Uterus (tissue), 4 donors: ENCODE results near the gene DQX1. TPM values are rescaled to one million over a fixed set of nuclear protein-coding genes. Genes with fewer than 3 reads are reported as not detected.

ENCODE experiments used
- DNase-seq, 2 donors: peaks; one replicate each; pipeline ENCODE4 v3.0.0-alpha.2; 2019 to 2020
- H3K27ac ChIP-seq, 2 donors: fragments of 200-600 bp; sonication (generic); 1 replicate in 1 of 2; 2 replicates in 1 of 2; pipeline ENCODE4 v1.5.1; 2016 to 2018
- H3K27me3 ChIP-seq, 2 donors: fragments of 200-600 bp; sonication (generic); one replicate each; pipeline ENCODE4 v1.5.1; 2018 to 2019; ENCODE audit warnings: control low read depth in 1 of 2
- H3K36me3 ChIP-seq, 2 donors: fragments of 200-600 bp; sonication (generic); one replicate each; pipeline ENCODE4 v1.5.1; 2019; ENCODE audit warnings: control low read depth in 1 of 2
- H3K4me1 ChIP-seq, 2 donors: fragments of 200-600 bp; sonication (generic); one replicate each; pipeline ENCODE4 v1.5.1; 2018 to 2019; ENCODE audit warnings: control low read depth in 1 of 2
- H3K4me3 ChIP-seq, 2 donors: fragments of 200-600 bp; sonication (generic); 1 replicate in 1 of 2; 2 replicates in 1 of 2; pipeline ENCODE4 v1.5.1; 2018 to 2019; ENCODE audit warnings: mild to moderate bottlenecking in 1 of 2
- H3K9me3 ChIP-seq, 2 donors: fragments of 200-600 bp; sonication (generic); one replicate each; pipeline ENCODE4 v1.5.1; 2019; ENCODE audit warnings: control low read depth in 1 of 2
- CTCF ChIP-seq, 4 experiments: fragments of 200-600 bp in 2 of 4; fragments of 450-650 bp in 2 of 4; sonication (generic) in 2 of 4; IDR thresholded peaks; one replicate each; pipeline ENCODE4 v1.5.1; 2016 to 2019; ENCODE audit warnings: antibody characterized with exemption in 4 of 4, mild to moderate bottlenecking in 2 of 4, moderate library complexity in 1 of 4
- POLR2A ChIP-seq, 2 donors: fragments of 450-650 bp; IDR thresholded peaks; one replicate each; pipeline ENCODE4 v1.6.1; 2016; ENCODE audit warnings: antibody characterized with exemption in 2 of 2, mild to moderate bottlenecking in 1 of 2, moderate library complexity in 1 of 2
- intact Hi-C: fragments of 100-400 bp; cut with DNase I; formaldehyde crosslinking; loops from one replicate; pipeline ENCODE4 v1.15.1; 2023; ENCODE audit warnings: low total_unique reads
- total RNA-seq, 4 donors: library from RNA; depleted of rRNA in 3 of 4; stranded (reverse); fragments of >200 nt in 3 of 4; gene quantifications; one replicate each; pipeline versions ENCODE4 v1.1.0 to v1.2.4, GENCODE V29; 2014 to 2023
- donor health status: DM: yes; HTN: yes; CAD: no.

Gene DQX1
- total RNA-seq, 4 donors from 2014 or later = not detected

- H3K27me3 ChIP-seq = no peaks in the 10 kb centered on the region
- no peaks in the 10 kb centered on the region for H3K4me1 ChIP-seq
- no peak for TF ChIP-seq POLR2A (IDR thresholded peaks at IDR 0.05)
- TF ChIP-seq CTCF (IDR thresholded peaks at IDR 0.05) = no peak
- no peaks in the 10 kb centered on the region for H3K36me3 ChIP-seq
- no peak for DNase-seq
- intact Hi-C loops = no loop called here
- no peak overlapping the region for H3K4me3 ChIP-seq
- H3K27ac ChIP-seq = no peak overlapping the region
- H3K9me3 ChIP-seq = no peaks in the 10 kb centered on the region
Observed at GRCh38 chr2:74571058-74571457, 45.0 kb upstream of the DQX1 start.

GRCh38 chr2:74569686-74570085, 43.7 kb upstream of the DQX1 start:
- DNase-seq = no peak
- no peaks in the 10 kb centered on the region for H3K27me3 ChIP-seq
- intact Hi-C loops = no loop called here
- H3K9me3 ChIP-seq = no peaks in the 10 kb centered on the region
- TF ChIP-seq CTCF (IDR thresholded peaks at IDR 0.05) (no peak), POLR2A (IDR thresholded peaks at IDR 0.05) (no peak)
- H3K27ac ChIP-seq = no peak overlapping the region
- H3K4me1 ChIP-seq = no peaks in the 10 kb centered on the region
- H3K36me3 ChIP-seq = no peaks in the 10 kb centered on the region
- H3K4me3 ChIP-seq = no peak overlapping the region

GRCh38 chr2:74567881-74568280, 41.9 kb upstream of the DQX1 start:
- H3K27ac ChIP-seq = no peak overlapping the region
- TF ChIP-seq CTCF (IDR thresholded peaks at IDR 0.05) (no peak), POLR2A (IDR thresholded peaks at IDR 0.05) (no peak)
- H3K36me3 ChIP-seq = no peaks in the 10 kb centered on the region
- H3K27me3 ChIP-seq = no peaks in the 10 kb centered on the region
- no peak overlapping the region for H3K4me3 ChIP-seq
- no peaks in the 10 kb centered on the region for H3K9me3 ChIP-seq
- intact Hi-C loops = no loop called here
- no peak for DNase-seq
- no peaks in the 10 kb centered on the region for H3K4me1 ChIP-seq

- no peak for DNase-seq
- Histone ChIP-seq H3K4me1 (no peaks in the 10 kb centered on the region), H3K36me3 (no peaks in the 10 kb centered on the region), H3K27ac (no peak overlapping the region), H3K9me3 (no peaks in the 10 kb centered on the region), H3K27me3 (no peaks in the 10 kb centered on the region), H3K4me3 (no peak overlapping the region)
- intact Hi-C loops = no loop called here
- TF ChIP-seq CTCF (IDR thresholded peaks at IDR 0.05) = no peak
- no peak for TF ChIP-seq POLR2A (IDR thresholded peaks at IDR 0.05)
Observed at GRCh38 chr2:74566754-74567085, 40.7 kb upstream of the DQX1 start.

- Histone ChIP-seq H3K4me1 (no peaks in the 10 kb centered on the region), H3K27me3 (no peaks in the 10 kb centered on the region), H3K27ac (no peak overlapping the region), H3K9me3 (no peaks in the 10 kb centered on the region), H3K4me3 (no peak overlapping the region), H3K36me3 (no peaks in the 10 kb centered on the region)
- intact Hi-C loops = no loop called here
- no peak for DNase-seq
- no peak for TF ChIP-seq CTCF (IDR thresholded peaks at IDR 0.05)
- no peak for TF ChIP-seq POLR2A (IDR thresholded peaks at IDR 0.05)
Observed at GRCh38 chr2:74566076-74566753, 40.2 kb upstream of the DQX1 start.
